Loucy (cell line): ENCODE measurements around the gene GRIN3B.
"Not testable (repeated sequence)": the region's sequence is repeated elsewhere in the genome, so short reads cannot be mapped to it uniquely, and the experiment has no call there.

Experiments
- EZH2phosphoT487 ChIP-seq: fragments of 200-600 bp; IDR thresholded peaks from 2 replicates; pipeline ENCODE4 v1.6.1; 2018; ENCODE audit warnings: antibody characterized with exemption, mild to moderate bottlenecking, moderate library complexity, borderline replicate concordance
- TF ChIP-seq, protein P1 (sequence below): fragments of 200-600 bp; sonication (generic); conservative IDR thresholded peaks from 2 replicates; pipeline ENCODE4 v1.5.1; 2014; ENCODE audit warnings: mild to moderate bottlenecking, antibody characterized with exemption, low read length

DNA sequence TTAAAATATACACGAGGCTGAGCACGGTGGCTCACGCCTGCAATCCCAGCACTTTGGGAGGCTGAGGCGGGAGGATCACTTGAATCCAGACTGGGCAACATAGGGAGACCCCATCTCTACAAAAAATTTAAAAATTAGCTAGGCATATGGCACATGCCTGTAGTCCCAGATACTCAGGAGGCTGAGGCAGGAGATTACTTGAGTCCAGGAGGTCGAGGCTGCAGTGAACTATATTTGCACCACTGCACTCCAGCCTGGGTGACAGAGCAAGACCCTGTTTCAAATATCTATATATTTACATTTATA lies 23.6 kb downstream of the GRIN3B start:
- TF ChIP-seq, protein P1, sequence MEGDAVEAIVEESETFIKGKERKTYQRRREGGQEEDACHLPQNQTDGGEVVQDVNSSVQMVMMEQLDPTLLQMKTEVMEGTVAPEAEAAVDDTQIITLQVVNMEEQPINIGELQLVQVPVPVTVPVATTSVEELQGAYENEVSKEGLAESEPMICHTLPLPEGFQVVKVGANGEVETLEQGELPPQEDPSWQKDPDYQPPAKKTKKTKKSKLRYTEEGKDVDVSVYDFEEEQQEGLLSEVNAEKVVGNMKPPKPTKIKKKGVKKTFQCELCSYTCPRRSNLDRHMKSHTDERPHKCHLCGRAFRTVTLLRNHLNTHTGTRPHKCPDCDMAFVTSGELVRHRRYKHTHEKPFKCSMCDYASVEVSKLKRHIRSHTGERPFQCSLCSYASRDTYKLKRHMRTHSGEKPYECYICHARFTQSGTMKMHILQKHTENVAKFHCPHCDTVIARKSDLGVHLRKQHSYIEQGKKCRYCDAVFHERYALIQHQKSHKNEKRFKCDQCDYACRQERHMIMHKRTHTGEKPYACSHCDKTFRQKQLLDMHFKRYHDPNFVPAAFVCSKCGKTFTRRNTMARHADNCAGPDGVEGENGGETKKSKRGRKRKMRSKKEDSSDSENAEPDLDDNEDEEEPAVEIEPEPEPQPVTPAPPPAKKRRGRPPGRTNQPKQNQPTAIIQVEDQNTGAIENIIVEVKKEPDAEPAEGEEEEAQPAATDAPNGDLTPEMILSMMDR, result not testable (repeated sequence)
- not testable (repeated sequence) for TF ChIP-seq EZH2phosphoT487
